Smooth muscle cell (in vitro differentiated cells): ENCODE results near the gene SLC7A10. TPM values are rescaled to one million over a fixed set of nuclear protein-coding genes. Genes with fewer than 3 reads are reported as not detected.

ENCODE experiments used
- DNase-seq: peaks from one replicate; lab custom pipeline; 2025; ENCODE audit not compliant: unreplicated experiment; lab: John Stamatoyannopoulos, UW
- H2AFZ ChIP-seq: fragments of 200-600 bp; sonication (generic); 2 replicates; pipeline ENCODE4 v1.6.0; 2016; ENCODE audit warnings: antibody characterized with exemption, low read depth, mild to moderate bottlenecking
- H3F3A ChIP-seq: fragments of 200-600 bp; sonication (generic); 2 replicates; pipeline ENCODE4 v1.6.0; 2017; ENCODE audit warnings: antibody characterized with exemption, low read depth
- H3K27ac ChIP-seq: fragments of 200-600 bp; sonication (generic); 2 replicates; pipeline ENCODE4 v1.5.1; 2016; ENCODE audit warnings: low read depth, mild to moderate bottlenecking
- H3K27me3 ChIP-seq: fragments of 200-600 bp; sonication (generic); 2 replicates; pipeline ENCODE4 v1.6.1; 2016; ENCODE audit warnings: low read depth, mild to moderate bottlenecking
- H3K36me3 ChIP-seq: fragments of 200-600 bp; sonication (generic); 2 replicates; pipeline ENCODE4 v1.5.1; 2016; ENCODE audit warnings: low read depth
- H3K4me1 ChIP-seq: fragments of 200-600 bp; sonication (generic); 2 replicates; pipeline ENCODE4 v1.5.1; 2016; ENCODE audit warnings: low read depth
- H3K4me2 ChIP-seq: fragments of 200-600 bp; sonication (generic); 2 replicates; pipeline ENCODE4 v1.6.0; 2016; ENCODE audit warnings: mild to moderate bottlenecking
- H3K4me3 ChIP-seq: fragments of 200-600 bp; sonication (generic); 2 replicates; pipeline ENCODE4 v1.5.1; 2016; ENCODE audit warnings: mild to moderate bottlenecking
- H3K79me2 ChIP-seq: fragments of 200-600 bp; sonication (generic); 2 replicates; pipeline ENCODE4 v1.6.0; 2016; ENCODE audit warnings: low read depth, mild to moderate bottlenecking
- H3K9ac ChIP-seq: fragments of 200-600 bp; sonication (generic); 2 replicates; pipeline ENCODE4 v1.6.0; 2016; ENCODE audit warnings: low read depth
- H3K9me3 ChIP-seq: fragments of 200-600 bp; sonication (generic); replicated peaks from 2 replicates; pipeline ENCODE4 v1.5.1; 2016; ENCODE audit warnings: low read depth
- H4K20me1 ChIP-seq: fragments of 200-600 bp; sonication (generic); 2 replicates; pipeline ENCODE4 v1.6.0; 2016; ENCODE audit warnings: low read depth
- CTCF ChIP-seq: fragments of 200-600 bp; sonication (generic); IDR thresholded peaks from 2 replicates; pipeline ENCODE4 v1.5.1; 2017; ENCODE audit warnings: borderline replicate concordance, mild to moderate bottlenecking, antibody characterized with exemption; ENCODE audit not compliant: insufficient read depth, poor library complexity, severe bottlenecking
- WGBS: methylation state at CpG from one replicate; pipeline ENCODE4 v1.1.7; 2016; ENCODE audit warnings: low lambda C conversion rate; 5-methylcytosine and 5-hydroxymethylcytosine counted together
- polyA plus RNA-seq: library from polyadenylated mRNA; unstranded; fragments of >200 nt; fragmentation: Nextera tagmentation; extraction: Ambion mirVana; gene quantifications from 2 replicates; pipeline ENCODE4 v1.2.1, GENCODE V29; 2016
- total RNA-seq: library from RNA; depleted of rRNA; stranded (reverse); fragments of >200 nt; gene quantifications from 2 replicates; pipeline ENCODE4 v1.2.3, GENCODE V29; 2014

The SLC7A10 gene
- total and polyA plus RNA-seq, 2 experiments from 2014 or later, result 0.51 TPM; not detected in 1

DNA sequence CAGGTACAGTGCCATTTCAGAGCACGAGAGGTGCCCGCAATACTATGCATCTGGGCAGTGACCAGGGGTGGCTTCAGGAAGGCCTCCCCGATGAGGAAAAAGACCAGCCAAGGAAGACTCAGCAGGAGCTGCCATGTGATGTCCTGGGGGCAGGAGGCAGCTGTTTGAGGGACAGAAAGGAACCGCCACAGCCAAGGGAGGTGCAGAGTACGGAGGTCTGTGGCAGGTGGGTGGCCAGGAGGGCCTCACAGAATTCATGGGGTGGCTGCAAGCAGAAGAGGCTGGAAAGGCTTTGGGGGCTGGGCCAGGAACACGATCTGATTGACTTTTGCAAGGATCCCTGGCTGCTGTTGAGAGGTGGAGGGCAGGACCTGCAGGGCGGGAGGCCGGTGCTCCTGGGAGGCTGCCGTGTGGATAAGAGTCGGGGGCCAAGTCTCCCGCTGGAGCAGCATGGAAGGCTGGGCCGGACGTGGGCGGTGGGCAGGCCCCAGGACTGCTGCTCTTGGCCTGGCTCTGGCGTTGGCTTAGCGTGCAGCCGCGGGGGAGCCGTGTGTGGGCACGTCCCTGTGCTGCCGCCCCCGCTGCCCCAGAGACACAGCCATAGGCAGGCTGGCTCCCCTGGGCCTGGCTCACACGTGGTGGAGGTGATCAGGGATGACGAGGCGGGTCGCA, 47.6 kb upstream of the SLC7A10 start:
- 68% methylated on average over 26 of the region's 26 CpGs for WGBS
- Histone ChIP-seq H4K20me1 (no peaks in the 10 kb centered on the region), H3K4me3 (no peak overlapping the region), H3K79me2 (no peaks in the 10 kb centered on the region), H3K9me3 (no peaks in the 10 kb centered on the region), H3K4me2 (no peak overlapping the region), H3K9ac (no peak overlapping the region), H3K4me1 (peaks cover 19% of the 10 kb centered on the region), H3F3A (no peaks in the 10 kb centered on the region), H3K27ac (no peak overlapping the region), H3K27me3 (no peaks in the 10 kb centered on the region), H3K36me3 (no peaks in the 10 kb centered on the region), H2AFZ (no peak overlapping the region)
- TF ChIP-seq CTCF, result no peak
- no peak for DNase-seq

DNA sequence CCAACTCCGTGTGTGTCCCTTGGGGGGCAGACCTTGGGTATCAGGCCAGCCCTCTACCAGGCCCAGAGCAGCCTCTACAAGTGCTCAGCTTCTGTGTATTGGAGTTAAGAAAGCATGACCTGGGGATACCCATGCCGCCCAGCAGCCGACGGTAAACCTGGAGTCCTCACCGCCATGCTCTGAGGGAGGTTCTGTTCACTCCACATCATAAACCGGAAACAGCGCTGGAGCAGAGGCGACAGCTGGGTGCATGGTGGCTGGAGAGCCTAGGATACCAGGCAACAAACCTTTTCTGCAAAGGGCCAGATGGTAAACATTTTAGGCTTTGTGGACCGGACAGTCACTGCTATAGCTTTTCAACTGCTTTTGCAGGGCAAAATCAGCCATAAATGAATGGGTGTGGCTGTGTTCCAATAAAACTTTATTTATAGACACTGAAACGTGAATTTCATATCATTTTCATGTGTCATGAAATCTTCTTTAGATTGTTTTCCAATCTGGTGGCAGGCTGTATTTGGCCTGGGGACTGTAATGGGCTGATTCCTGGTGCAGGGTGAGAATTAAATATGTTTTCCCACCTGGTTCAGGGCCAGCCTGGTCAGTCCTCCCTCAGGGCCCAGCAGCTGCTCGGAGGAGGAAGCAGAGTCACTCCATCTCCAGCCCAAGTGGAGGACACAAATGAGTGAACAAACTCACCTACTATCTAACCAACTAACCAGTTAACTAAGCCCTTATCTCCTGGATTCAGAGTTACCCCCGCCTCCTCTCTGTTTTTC, 45.8 kb upstream of the SLC7A10 start:
- Histone ChIP-seq H3K79me2 (no peaks in the 10 kb centered on the region), H3K9me3 (no peaks in the 10 kb centered on the region), H3K4me3 (no peak overlapping the region), H3K4me2 (no peak overlapping the region), H3K4me1 (peaks cover 19% of the 10 kb centered on the region), H3F3A (no peaks in the 10 kb centered on the region), H2AFZ (no peak overlapping the region), H3K9ac (no peak overlapping the region), H3K27ac (no peak overlapping the region), H3K36me3 (no peaks in the 10 kb centered on the region), H3K27me3 (no peaks in the 10 kb centered on the region), H4K20me1 (no peaks in the 10 kb centered on the region)
- no peak for TF ChIP-seq CTCF
- WGBS, result 83% methylated on average over 12 of the region's 12 CpGs
- no peak for DNase-seq

- Histone ChIP-seq H3K4me3 (no peak overlapping the region), H3K9ac (no peak overlapping the region), H3K9me3 (no peaks in the 10 kb centered on the region), H3K4me2 (no peak overlapping the region), H4K20me1 (no peaks in the 10 kb centered on the region), H3K79me2 (no peaks in the 10 kb centered on the region), H3K36me3 (no peaks in the 10 kb centered on the region), H3K4me1 (peaks cover 19% of the 10 kb centered on the region), H3K27me3 (no peaks in the 10 kb centered on the region), H2AFZ (no peak overlapping the region), H3F3A (no peaks in the 10 kb centered on the region), H3K27ac (no peak overlapping the region)
- TF ChIP-seq CTCF, result no peak
- DNase-seq, result no peak
- WGBS, result 91% methylated on average over 1 of the region's 1 CpG
These were observed 45.1 kb upstream of the SLC7A10 start for GRCh38 chr19:33270769-33271168.

DNA sequence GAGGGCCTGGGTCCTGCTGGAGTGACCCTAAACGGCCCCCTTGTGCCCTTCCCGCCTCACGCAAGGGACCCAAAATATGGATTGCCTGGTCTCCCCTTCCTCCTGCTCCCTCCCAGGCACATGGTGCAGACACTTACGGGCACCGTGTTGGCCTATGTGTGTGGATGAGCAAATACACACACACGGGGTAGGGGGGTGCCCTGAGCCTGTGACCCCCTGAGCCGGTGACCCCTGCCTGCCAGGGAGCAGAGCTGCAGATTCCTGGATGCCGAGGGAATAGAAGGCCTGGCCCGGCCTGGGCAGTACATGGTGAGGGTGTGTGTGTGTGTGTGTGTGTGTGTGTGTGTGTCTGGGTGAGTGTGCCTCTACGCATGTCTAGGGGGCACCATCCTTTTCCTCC, 43.4 kb upstream of the SLC7A10 start:
- H3K36me3 ChIP-seq, result no peaks in the 10 kb centered on the region
- peaks cover 8% of the 10 kb centered on the region for H3K4me1 ChIP-seq
- no peaks in the 10 kb centered on the region for H3F3A ChIP-seq
- H3K4me2 ChIP-seq, result no peak overlapping the region
- 92% methylated on average over 10 of the region's 10 CpGs for WGBS
- no peaks in the 10 kb centered on the region for H3K9me3 ChIP-seq
- H2AFZ ChIP-seq, result no peak overlapping the region
- no peak overlapping the region for H3K9ac ChIP-seq
- TF ChIP-seq CTCF, result no peak
- H3K4me3 ChIP-seq, result no peak overlapping the region
- no peak for DNase-seq
- no peak overlapping the region for H3K27ac ChIP-seq
- no peaks in the 10 kb centered on the region for H3K27me3 ChIP-seq
- no peaks in the 10 kb centered on the region for H3K79me2 ChIP-seq
- H4K20me1 ChIP-seq, result no peaks in the 10 kb centered on the region
